GM12865 (cell line): ENCODE measurements around the gene GRIN3B.

Source experiments
- DNase-seq: peaks from one replicate; pipeline ENCODE4 v3.0.0; 2010; ENCODE audit warnings: low read depth
- H3K4me3 ChIP-seq: 2 replicates; pipeline ENCODE4 v1.5.1; 2011; ENCODE audit warnings: mild to moderate bottlenecking, low read depth, low read length, control low read depth
- TF ChIP-seq, protein P1 (sequence below): IDR thresholded peaks from 2 replicates; pipeline ENCODE4 v1.5.1; 2011; ENCODE audit warnings: low read length, control low read depth, low read depth, inconsistent platforms; ENCODE audit not compliant: insufficient read depth; ENCODE audit errors: missing control alignments

GRIN3B gene

DNA sequence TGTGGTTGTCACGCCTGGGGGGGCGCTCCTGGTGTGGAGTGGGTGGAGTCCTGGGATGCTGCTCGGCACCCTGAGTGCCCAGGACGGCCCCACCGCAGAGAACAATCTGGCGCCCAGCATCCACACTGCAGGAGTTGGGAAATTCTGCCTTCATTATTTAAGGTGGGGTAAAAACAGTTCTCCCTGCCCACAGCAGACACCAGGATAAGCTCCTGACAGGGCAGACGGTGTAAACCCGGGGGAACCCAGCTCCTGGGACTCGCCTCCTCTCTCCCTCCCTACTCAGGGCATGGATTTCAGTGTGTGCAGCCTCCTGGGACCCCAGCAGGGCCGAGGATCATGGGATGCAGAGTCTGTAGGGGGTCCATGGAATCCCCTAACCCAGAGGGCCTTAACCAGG is 23.7 kb upstream of the GRIN3B start:
- H3K4me3 ChIP-seq, result no peak overlapping the region
- TF ChIP-seq, protein P1, sequence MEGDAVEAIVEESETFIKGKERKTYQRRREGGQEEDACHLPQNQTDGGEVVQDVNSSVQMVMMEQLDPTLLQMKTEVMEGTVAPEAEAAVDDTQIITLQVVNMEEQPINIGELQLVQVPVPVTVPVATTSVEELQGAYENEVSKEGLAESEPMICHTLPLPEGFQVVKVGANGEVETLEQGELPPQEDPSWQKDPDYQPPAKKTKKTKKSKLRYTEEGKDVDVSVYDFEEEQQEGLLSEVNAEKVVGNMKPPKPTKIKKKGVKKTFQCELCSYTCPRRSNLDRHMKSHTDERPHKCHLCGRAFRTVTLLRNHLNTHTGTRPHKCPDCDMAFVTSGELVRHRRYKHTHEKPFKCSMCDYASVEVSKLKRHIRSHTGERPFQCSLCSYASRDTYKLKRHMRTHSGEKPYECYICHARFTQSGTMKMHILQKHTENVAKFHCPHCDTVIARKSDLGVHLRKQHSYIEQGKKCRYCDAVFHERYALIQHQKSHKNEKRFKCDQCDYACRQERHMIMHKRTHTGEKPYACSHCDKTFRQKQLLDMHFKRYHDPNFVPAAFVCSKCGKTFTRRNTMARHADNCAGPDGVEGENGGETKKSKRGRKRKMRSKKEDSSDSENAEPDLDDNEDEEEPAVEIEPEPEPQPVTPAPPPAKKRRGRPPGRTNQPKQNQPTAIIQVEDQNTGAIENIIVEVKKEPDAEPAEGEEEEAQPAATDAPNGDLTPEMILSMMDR, result no peak
- no peak for DNase-seq

DNA sequence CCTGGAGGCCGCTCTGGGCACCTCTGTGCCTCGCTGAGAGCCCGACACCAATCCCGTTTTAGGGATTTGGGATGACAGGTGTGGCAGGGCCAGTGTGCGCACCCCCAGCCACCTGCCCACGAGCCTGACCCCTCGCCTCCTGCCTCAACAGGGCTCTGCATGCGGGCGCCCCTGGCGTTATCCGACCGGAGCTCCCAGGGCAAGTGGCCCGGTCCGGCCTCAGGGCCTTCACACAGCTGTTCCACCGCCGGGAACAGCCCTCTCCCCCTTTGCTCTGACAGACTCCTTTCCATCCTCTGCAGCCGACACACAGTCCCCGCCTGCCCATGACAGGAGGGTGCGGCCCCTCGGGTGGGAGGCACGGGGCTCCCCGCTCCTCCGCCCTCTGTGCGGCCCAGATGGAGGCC is 23.2 kb upstream of the GRIN3B start:
- DNase-seq, result no peak
- TF ChIP-seq, protein P1, result no peak

DNA sequence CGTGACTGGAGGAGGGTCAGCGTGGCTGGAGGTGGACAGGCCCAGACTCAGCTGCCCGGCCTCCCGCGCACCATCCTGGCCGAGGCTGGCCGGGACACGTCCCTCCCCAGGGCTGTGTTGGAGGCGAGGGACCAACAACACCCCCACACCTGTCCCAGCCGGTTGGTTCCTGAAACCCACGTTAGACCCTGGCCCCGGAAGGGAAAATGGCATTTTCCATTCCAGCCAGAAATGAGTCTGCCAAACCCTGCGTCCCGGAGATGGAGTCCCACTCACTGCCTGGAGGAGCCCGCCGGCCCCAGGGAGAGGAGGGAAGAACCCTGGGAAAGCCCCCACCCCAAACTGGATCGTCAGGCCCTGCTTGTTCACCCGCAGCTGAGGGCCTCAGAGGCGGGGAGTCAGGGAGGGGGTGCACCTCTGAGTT is 20.9 kb upstream of the GRIN3B start:
- TF ChIP-seq, protein P1, result no peak
- H3K4me3 ChIP-seq, result no peak overlapping the region
- DNase-seq, result peak; percentile 47

More for the DNA sequence above, 23.2 kb upstream of the GRIN3B start:
- H3K4me3 ChIP-seq, result no peak overlapping the region

GRCh38 chr19:980133-980998 is 19.9 kb upstream of the GRIN3B start:
- DNase-seq, result no peak
- TF ChIP-seq, protein P1, result no peak
- no peak overlapping the region for H3K4me3 ChIP-seq

GRCh38 chr19:982567-983170 is 17.6 kb upstream of the GRIN3B start:
- H3K4me3 ChIP-seq, result no peak overlapping the region
- TF ChIP-seq, protein P1, result peak; percentile 83
- peak; percentile 81 for DNase-seq

DNA sequence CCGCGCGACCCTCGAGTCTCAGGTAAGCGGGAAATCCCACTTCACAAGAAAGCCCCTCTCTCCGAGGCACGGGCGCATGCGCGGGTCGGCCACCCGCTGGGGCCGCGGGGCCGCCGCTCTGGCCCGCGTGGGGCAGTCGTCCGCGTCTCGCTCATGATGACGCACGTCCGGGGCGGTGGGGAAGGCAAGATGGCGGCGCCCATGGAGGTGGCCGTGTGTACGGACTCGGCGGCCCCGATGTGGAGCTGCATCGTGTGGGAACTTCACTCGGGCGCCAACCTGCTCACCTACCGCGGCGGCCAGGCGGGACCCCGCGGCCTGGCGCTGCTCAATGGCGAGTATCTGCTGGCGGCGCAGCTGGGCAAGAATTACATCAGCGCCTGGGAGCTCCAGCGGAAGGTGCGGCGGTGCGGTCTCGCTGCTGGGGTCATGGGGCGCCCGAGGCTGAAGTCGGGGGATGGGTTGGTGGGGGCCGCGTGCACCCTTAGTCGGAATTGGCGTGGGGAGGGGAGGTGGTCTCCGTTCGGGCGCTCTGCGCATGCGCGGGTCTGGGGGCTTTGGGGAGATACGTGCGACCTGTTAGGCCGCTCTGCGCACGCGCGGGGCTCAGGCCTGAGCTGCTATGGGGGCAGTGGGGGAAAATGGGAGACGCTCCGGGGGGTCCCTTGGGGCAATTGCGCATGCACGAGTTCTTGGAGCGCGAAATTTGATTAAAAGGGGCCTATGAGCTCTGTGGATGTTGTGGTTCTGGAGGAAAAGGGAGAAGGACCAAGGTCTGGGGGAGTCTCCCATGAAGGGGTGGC is 15.9 kb upstream of the GRIN3B start, which contains the start of gene WDR18:
Gene WDR18, plus strand, starts transcription at position 181 of the 803 bp plus-strand sequence. Its CDS starts 9 bp downstream, at position 190.
- peak; percentile 94 for DNase-seq
- peak within 1 kb of the TSS; percentile 82 for H3K4me3 ChIP-seq
- TF ChIP-seq, protein P1, result peak; percentile 12
